HepG2 (cell line): ENCODE data around the gene L2HGDH. TPM values are rescaled to one million over a fixed set of nuclear protein-coding genes. Genes with fewer than 3 reads are reported as not detected.
A peak's percentile ranks its signal among the peaks of the same experiment; 100 is the strongest.

ENCODE experiments used
- ATF7-NPFF ChIP-seq: sonication (generic); formaldehyde crosslinking; IDR thresholded peaks from 2 replicates; pipeline ENCODE4 v1.8.1; 2023; ENCODE audit warnings: mild to moderate bottlenecking, low read depth, missing genetic modification reagents, moderate library complexity
- BHLHE40 ChIP-seq: IDR thresholded peaks from 2 replicates; pipeline ENCODE4 v1.6.1; 2011; ENCODE audit warnings: low read length, improper control_type of control experiment
- CCDC6 ChIP-seq: sonication (generic); formaldehyde crosslinking; IDR thresholded peaks from 2 replicates; pipeline ENCODE4 v1.8.1; 2022; ENCODE audit warnings: mild to moderate bottlenecking, missing genetic modification reagents, moderate library complexity
- FOXA1 ChIP-seq, 2 experiments: fragments of 450-650 bp in 1 of 2; sonication (generic) in 1 of 2; formaldehyde crosslinking in 1 of 2; IDR thresholded peaks; 2 replicates each; pipeline versions ENCODE4 v1.4.0 to v1.6.1; 2016 to 2020; ENCODE audit warnings: missing genetic modification reagents in 1 of 2
- HOXA5 ChIP-seq: sonication (generic); formaldehyde crosslinking; IDR thresholded peaks from 2 replicates; pipeline ENCODE4 v1.4.0; 2020; ENCODE audit warnings: missing genetic modification reagents
- RBM39 ChIP-seq: fragments of 200-400 bp; formaldehyde crosslinking; IDR thresholded peaks from one replicate; pipeline ENCODE4 v1.6.1; 2018; ENCODE audit warnings: antibody characterized with exemption, mild to moderate bottlenecking, low read depth, low read length; ENCODE audit not compliant: poor library complexity, severe bottlenecking
- SAP130 ChIP-seq: IDR thresholded peaks from 2 replicates; pipeline ENCODE4 v1.6.1; 2016; ENCODE audit warnings: low read depth
- TFDP1 ChIP-seq: IDR thresholded peaks from 2 replicates; pipeline ENCODE4 v1.6.1; 2016; ENCODE audit warnings: missing compliant biosample characterization, missing genetic modification reagents, borderline replicate concordance
- TRIM24 ChIP-seq: sonication (generic); formaldehyde crosslinking; IDR thresholded peaks from 2 replicates; pipeline ENCODE4 v1.8.0; 2022; ENCODE audit warnings: mild to moderate bottlenecking, missing genetic modification reagents
- U2AF1 ChIP-seq: fragments of 200-400 bp; formaldehyde crosslinking; optimal IDR thresholded peaks from 2 replicates; pipeline ENCODE3; 2017; ENCODE audit warnings: mild to moderate bottlenecking, low read depth, low read length
- ZBTB1 ChIP-seq: sonication (generic); formaldehyde crosslinking; IDR thresholded peaks from 2 replicates; pipeline ENCODE4 v1.4.0; 2020; ENCODE audit warnings: missing genetic modification reagents, borderline replicate concordance
- ZMAT3 ChIP-seq: sonication (generic); formaldehyde crosslinking; conservative IDR thresholded peaks from 2 replicates; pipeline ENCODE4 v1.7.0; 2021; ENCODE audit warnings: missing genetic modification reagents
- ZMYM3 ChIP-seq: sonication (generic); formaldehyde crosslinking; IDR thresholded peaks from 2 replicates; pipeline ENCODE4 v1.5.1; 2020; ENCODE audit warnings: mild to moderate bottlenecking, missing genetic modification reagents
- ZNF205 ChIP-seq: IDR thresholded peaks from 2 replicates; pipeline ENCODE4 v1.6.1; 2018; ENCODE audit warnings: missing biosample characterization, missing genetic modification reagents
- ZNF512 ChIP-seq: sonication (generic); formaldehyde crosslinking; IDR thresholded peaks from 2 replicates; pipeline ENCODE4 v1.4.0; 2020; ENCODE audit warnings: mild to moderate bottlenecking, missing genetic modification reagents
- ZNF780A ChIP-seq: sonication (generic); formaldehyde crosslinking; IDR thresholded peaks from 2 replicates; pipeline ENCODE4 v1.8.0; 2022; ENCODE audit warnings: mild to moderate bottlenecking, missing genetic modification reagents, moderate library complexity
- ZNF788 ChIP-seq: sonication (generic); formaldehyde crosslinking; IDR thresholded peaks from 2 replicates; pipeline ENCODE4 v1.5.0; 2020; ENCODE audit warnings: mild to moderate bottlenecking, missing genetic modification reagents, borderline replicate concordance
- ZSCAN9 ChIP-seq: IDR thresholded peaks from 2 replicates; pipeline ENCODE4 v1.6.1; 2016; ENCODE audit warnings: borderline replicate concordance
- polyA plus RNA-seq, 8 experiments: library from polyadenylated mRNA; depleted of rRNA in 3 of 8; stranded (reverse) in 7 of 8; unstranded in 1 of 8; fragments of >200 nt; fragmentation: Illumina TruSeq in 4 of 8; extraction: Trizol in 4 of 8; gene quantifications; 2 replicates each; pipeline versions ENCODE4 v1.2.1 to v1.2.3, GENCODE V29; 2011 to 2016; ENCODE audit warnings: low read depth in 4 of 8, missing spikeins in 1 of 8, mixed read lengths in 1 of 8; ENCODE audit not compliant: insufficient read depth in 1 of 8
- total RNA-seq, 5 experiments: library from RNA; depleted of rRNA; stranded (reverse); fragments of >200 nt; fragmentation: Illumina TruSeq; extraction: Trizol; gene quantifications; 2 replicates each; pipeline ENCODE4 v1.2.3, GENCODE V29; 2016; ENCODE audit warnings: low read depth in 1 of 5
- TF ChIP-seq, protein P1 (sequence below): sonication (generic); formaldehyde crosslinking; IDR thresholded peaks from 2 replicates; pipeline ENCODE4 v1.4.0; 2020; ENCODE audit warnings: mild to moderate bottlenecking, missing genetic modification reagents
- TF ChIP-seq, protein P2 (sequence below): sonication (generic); formaldehyde crosslinking; IDR thresholded peaks from 2 replicates; pipeline ENCODE4 v1.5.1; 2020; ENCODE audit warnings: missing genetic modification reagents, mild to moderate bottlenecking, borderline replicate concordance

L2HGDH gene
- total and polyA plus RNA-seq, 2 of the 13 experiments (the other 11 are each of a cell fraction or from before 2014, with no cell fraction given) = 3.3 to 5.0 TPM

DNA sequence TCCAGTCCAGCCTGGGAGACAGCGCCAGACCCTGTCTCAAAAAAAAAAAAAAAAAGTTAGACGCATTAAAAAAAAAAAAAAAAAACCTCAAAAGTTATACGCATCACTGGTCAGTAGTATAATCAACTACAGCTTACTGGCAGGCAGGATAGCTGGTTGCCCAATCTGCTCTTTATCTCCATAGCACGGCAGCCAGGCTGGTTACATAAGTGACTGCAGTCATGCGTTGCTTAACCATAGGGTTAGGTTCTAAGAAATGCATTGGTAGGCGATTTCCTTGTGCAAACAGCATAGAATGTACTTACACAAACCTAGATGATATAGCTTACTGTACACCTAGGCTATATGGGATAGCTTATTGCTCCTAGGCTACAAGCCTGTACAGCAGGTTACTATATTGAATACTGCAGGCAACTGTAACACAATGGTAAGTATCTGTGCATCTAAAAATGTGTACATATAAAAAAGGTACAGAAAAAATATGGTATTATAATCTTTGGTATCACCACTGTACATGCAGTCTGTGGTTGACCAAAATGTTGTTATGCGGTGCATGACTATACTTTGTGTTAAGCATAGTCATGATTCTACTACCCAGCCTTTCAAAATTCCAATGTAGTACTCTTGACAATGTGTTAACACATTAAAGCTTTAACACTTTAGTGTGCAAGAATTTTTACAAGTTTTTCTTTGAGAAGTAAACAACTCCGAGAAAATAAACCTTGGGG, 8.1 kb downstream of the L2HGDH start (continued):
- TF ChIP-seq ZNF512 (CRISPR knock-in tag) = no peak
- peak; percentile 44; the same call in 1 of the 2 replicates for TF ChIP-seq ZSCAN9 (CRISPR knock-in tag)
- no peak for TF ChIP-seq ZNF780A (CRISPR knock-in tag)
- TF ChIP-seq ZNF205 = 0 out of 2 replicates have a peak, but pooled peaks have one; percentile 22
- TF ChIP-seq ZNF788 (CRISPR knock-in tag) = peak; percentile 31; the same call in 1 of the 2 replicates
- TF ChIP-seq RBM39 = no peak
- 0 out of 2 replicates have a peak, but pooled peaks have one; percentile 38 for TF ChIP-seq HOXA5 (CRISPR knock-in tag)
- TF ChIP-seq ZBTB1 (CRISPR knock-in tag) = no peak
- TF ChIP-seq TRIM24 (CRISPR knock-in tag) = peak; percentile 83
- no peak for TF ChIP-seq TFDP1
- TF ChIP-seq FOXA1 (IDR thresholded peaks at IDR 0.05) = no peak
- peak; percentile 83 for TF ChIP-seq FOXA1 (CRISPR knock-in tag; IDR thresholded peaks at IDR 0.05)
- TF ChIP-seq SAP130 (CRISPR knock-in tag) = peak; percentile 76
- TF ChIP-seq, protein P1, sequence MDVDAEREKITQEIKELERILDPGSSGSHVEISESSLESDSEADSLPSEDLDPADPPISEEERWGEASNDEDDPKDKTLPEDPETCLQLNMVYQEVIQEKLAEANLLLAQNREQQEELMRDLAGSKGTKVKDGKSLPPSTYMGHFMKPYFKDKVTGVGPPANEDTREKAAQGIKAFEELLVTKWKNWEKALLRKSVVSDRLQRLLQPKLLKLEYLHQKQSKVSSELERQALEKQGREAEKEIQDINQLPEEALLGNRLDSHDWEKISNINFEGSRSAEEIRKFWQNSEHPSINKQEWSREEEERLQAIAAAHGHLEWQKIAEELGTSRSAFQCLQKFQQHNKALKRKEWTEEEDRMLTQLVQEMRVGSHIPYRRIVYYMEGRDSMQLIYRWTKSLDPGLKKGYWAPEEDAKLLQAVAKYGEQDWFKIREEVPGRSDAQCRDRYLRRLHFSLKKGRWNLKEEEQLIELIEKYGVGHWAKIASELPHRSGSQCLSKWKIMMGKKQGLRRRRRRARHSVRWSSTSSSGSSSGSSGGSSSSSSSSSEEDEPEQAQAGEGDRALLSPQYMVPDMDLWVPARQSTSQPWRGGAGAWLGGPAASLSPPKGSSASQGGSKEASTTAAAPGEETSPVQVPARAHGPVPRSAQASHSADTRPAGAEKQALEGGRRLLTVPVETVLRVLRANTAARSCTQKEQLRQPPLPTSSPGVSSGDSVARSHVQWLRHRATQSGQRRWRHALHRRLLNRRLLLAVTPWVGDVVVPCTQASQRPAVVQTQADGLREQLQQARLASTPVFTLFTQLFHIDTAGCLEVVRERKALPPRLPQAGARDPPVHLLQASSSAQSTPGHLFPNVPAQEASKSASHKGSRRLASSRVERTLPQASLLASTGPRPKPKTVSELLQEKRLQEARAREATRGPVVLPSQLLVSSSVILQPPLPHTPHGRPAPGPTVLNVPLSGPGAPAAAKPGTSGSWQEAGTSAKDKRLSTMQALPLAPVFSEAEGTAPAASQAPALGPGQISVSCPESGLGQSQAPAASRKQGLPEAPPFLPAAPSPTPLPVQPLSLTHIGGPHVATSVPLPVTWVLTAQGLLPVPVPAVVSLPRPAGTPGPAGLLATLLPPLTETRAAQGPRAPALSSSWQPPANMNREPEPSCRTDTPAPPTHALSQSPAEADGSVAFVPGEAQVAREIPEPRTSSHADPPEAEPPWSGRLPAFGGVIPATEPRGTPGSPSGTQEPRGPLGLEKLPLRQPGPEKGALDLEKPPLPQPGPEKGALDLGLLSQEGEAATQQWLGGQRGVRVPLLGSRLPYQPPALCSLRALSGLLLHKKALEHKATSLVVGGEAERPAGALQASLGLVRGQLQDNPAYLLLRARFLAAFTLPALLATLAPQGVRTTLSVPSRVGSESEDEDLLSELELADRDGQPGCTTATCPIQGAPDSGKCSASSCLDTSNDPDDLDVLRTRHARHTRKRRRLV (CRISPR knock-in tag) = no peak
- TF ChIP-seq, protein P2, sequence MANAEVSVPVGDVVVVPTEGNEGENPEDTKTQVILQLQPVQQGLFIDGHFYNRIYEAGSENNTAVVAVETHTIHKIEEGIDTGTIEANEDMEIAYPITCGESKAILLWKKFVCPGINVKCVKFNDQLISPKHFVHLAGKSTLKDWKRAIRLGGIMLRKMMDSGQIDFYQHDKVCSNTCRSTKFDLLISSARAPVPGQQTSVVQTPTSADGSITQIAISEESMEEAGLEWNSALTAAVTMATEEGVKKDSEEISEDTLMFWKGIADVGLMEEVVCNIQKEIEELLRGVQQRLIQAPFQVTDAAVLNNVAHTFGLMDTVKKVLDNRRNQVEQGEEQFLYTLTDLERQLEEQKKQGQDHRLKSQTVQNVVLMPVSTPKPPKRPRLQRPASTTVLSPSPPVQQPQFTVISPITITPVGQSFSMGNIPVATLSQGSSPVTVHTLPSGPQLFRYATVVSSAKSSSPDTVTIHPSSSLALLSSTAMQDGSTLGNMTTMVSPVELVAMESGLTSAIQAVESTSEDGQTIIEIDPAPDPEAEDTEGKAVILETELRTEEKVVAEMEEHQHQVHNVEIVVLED (CRISPR knock-in tag) = 0 out of 2 replicates have a peak, but pooled peaks have one; percentile 28
- TF ChIP-seq BHLHE40 = no peak; the same call in 1 of the 2 replicates
- 0 out of 2 replicates have a peak, but pooled peaks have one; percentile 15 for TF ChIP-seq ATF7-NPFF (CRISPR knock-in tag)
- peak; percentile 36; the same call in 1 of the 2 replicates for TF ChIP-seq ZMYM3 (CRISPR knock-in tag)
- no peak for TF ChIP-seq U2AF1
- TF ChIP-seq CCDC6 (CRISPR knock-in tag) = peak; percentile 77; the same call in 1 of the 2 replicates
- 0 out of 2 replicates have a peak, but pooled peaks have one; percentile 38 for TF ChIP-seq ZMAT3 (CRISPR knock-in tag)
